AG10803 (cell line): ENCODE data around the gene C9orf50.

Experiments
- DNase-seq: peaks from one replicate; pipeline ENCODE4 v3.0.0; 2010; ENCODE audit warnings: low read depth
- H3K4me3 ChIP-seq: 2 replicates; pipeline ENCODE4 v1.5.1; 2011; ENCODE audit warnings: mild to moderate bottlenecking, low read length, control low read depth
- TF ChIP-seq, protein P1 (sequence below): conservative IDR thresholded peaks from 2 replicates; pipeline ENCODE4 v1.5.1; 2011; ENCODE audit warnings: mild to moderate bottlenecking, low read length, control low read depth, inconsistent platforms

Gene C9orf50

DNA sequence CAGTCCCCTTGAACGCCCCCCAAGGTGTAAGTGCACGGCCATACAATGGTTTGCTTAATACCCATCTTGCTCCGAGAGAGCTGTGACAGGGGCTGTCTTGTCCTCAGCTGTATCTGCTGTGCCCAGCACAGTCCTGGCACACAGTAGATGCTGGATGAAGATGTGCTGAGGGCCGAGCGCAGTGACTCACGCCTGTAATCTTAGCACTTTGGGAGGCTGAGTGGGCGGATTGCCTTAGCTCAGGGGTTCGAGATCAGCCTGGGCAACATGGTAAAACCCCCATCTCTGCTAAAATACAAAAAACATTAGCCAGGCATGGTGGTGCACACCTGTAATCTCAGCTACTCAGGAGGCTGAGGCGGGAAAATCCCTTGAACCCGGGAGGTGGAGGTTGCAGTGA is 53.6 kb downstream of the C9orf50 start:
- TF ChIP-seq, protein P1, sequence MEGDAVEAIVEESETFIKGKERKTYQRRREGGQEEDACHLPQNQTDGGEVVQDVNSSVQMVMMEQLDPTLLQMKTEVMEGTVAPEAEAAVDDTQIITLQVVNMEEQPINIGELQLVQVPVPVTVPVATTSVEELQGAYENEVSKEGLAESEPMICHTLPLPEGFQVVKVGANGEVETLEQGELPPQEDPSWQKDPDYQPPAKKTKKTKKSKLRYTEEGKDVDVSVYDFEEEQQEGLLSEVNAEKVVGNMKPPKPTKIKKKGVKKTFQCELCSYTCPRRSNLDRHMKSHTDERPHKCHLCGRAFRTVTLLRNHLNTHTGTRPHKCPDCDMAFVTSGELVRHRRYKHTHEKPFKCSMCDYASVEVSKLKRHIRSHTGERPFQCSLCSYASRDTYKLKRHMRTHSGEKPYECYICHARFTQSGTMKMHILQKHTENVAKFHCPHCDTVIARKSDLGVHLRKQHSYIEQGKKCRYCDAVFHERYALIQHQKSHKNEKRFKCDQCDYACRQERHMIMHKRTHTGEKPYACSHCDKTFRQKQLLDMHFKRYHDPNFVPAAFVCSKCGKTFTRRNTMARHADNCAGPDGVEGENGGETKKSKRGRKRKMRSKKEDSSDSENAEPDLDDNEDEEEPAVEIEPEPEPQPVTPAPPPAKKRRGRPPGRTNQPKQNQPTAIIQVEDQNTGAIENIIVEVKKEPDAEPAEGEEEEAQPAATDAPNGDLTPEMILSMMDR: no peak
- H3K4me3 ChIP-seq: no peak overlapping the region; the same call in 1 of the 2 replicates
- no peak for DNase-seq

DNA sequence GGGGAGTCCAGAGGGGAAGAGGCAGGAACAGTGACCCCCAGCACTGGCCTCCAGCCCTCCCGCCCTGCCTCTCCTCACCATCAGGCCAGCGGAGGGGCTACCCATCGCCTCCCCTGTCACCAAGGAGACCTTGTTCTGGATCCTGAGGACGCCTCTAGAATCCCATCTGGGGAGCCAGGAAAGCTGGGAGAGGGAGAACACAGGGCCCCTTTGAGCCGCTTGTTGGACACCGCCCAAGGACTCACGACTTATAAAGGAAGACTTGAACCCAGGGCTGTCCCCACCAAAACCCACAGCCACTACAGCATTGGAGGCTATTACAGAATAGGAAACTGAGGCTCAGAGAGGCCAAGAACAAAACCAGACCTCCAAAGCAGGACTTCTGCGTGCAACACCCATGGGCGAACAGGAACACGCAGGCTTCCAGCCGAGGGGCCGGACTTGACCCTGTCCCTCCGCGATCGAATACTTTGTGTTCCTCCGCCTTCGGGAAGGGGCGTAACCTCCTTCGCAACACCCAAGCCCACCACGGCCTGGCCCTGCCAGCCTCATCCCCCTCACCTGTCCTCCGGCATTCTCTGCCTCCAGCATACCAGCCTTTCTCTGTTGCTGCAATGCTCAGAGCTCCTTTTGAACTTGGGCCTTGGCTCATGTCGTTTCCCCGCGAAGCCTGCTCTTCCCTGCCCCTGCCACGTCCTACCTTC is 54.2 kb downstream of the C9orf50 start:
- DNase-seq: no peak
- TF ChIP-seq, protein P1: no peak
- no peak overlapping the region for H3K4me3 ChIP-seq

DNA sequence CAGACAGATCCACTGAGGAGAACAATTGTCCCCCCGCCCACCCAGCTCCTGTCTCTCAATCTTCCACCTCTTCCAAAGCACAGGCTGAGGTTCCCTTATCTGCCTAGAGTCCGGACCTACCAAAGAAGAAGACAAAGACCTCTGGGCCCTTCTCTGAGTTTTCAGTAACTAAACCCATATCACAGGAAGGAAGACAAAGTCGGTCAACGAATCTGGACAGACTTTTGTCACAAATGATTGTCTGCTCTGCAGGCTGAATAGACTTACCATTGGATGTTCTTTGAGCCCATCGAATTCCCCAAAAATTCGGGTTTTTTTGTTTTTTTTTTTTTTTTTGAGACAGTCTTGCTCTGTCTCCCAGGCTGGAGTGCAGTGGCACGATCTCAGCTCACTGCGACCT is 58.0 kb downstream of the C9orf50 start:
- no peak overlapping the region for H3K4me3 ChIP-seq
- TF ChIP-seq, protein P1: no peak
- DNase-seq: no peak

DNA sequence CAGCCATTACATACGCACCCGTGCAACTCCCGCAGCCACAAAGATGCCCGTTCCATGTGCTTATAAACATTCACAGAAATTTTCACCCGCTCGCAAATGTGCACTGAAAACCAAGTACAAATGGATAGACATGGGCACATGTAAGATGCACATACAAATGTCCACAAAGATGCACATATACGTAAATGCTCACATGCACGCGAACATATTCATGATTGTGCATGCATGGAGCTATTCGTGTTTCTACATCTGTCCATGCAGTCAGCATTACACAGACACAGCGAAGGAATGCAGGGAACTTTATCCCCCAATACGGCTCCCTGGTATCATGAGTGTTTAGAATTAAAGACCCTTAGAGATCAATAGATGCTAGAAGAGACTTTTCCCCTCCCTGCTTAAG is 58.4 kb downstream of the C9orf50 start:
- no peak for DNase-seq
- TF ChIP-seq, protein P1: no peak
- H3K4me3 ChIP-seq: no peak overlapping the region
